Peyer's patch (tissue), 4 donors: ENCODE results near the gene NSFL1C.

Source experiments
- CTCF ChIP-seq, 6 experiments: fragments of 450-650 bp in 4 of 6; fragments of 200-600 bp in 2 of 6; sonication (generic) in 1 of 6; IDR thresholded peaks; one replicate each; pipeline ENCODE4 v1.5.1; 2017 to 2019; ENCODE audit warnings: antibody characterized with exemption in 6 of 6, mild to moderate bottlenecking in 3 of 6, moderate library complexity in 1 of 6
- POLR2A ChIP-seq, 2 donors: fragments of 450-650 bp; IDR thresholded peaks; one replicate each; pipeline ENCODE4 v1.5.1; 2017; ENCODE audit warnings: antibody characterized with exemption in 2 of 2, mild to moderate bottlenecking in 2 of 2, moderate library complexity in 2 of 2

- no peak for TF ChIP-seq CTCF (IDR thresholded peaks at IDR 0.05)
- no peak for TF ChIP-seq POLR2A (IDR thresholded peaks at IDR 0.05)
These were observed 48.3 kb downstream of the NSFL1C start for GRCh38 chr20:1418350-1418749.
